Left lung (tissue), 14 donors: ENCODE data around the gene CATSPER4. TPM values are rescaled to one million over a fixed set of nuclear protein-coding genes. Genes with fewer than 3 reads are reported as not detected.
A peak's percentile ranks its signal among the peaks of the same experiment; 100 is the strongest.

Source experiments
- ATAC-seq: fragments of 200-7000 bp; cut with Tn5 transposase; one replicate; pipeline ENCODE4 v1.9.1; 2020; ENCODE audit warnings: moderate library complexity
- DNase-seq, 4 donors: peaks; one replicate each; pipeline ENCODE4 v3.0.0-alpha.2; 2013 to 2020
- H3K27ac ChIP-seq, 2 donors: fragments of 200-600 bp; sonication (generic) in 1 of 2; one replicate each; pipeline versions ENCODE4 v1.5.0 to v1.8.0; 2020 to 2021
- H3K27me3 ChIP-seq, 2 donors: fragments of 200-600 bp; sonication (generic) in 1 of 2; one replicate each; pipeline versions ENCODE4 v1.5.0 to v1.8.0; 2020 to 2021
- H3K36me3 ChIP-seq, 2 donors: fragments of 200-600 bp; sonication (generic) in 1 of 2; one replicate each; pipeline versions ENCODE4 v1.5.0 to v1.8.0; 2020 to 2021
- H3K4me1 ChIP-seq, 2 donors: fragments of 200-600 bp; one replicate each; pipeline ENCODE4 v1.8.0; 2021
- H3K4me3 ChIP-seq, 2 donors: fragments of 200-600 bp; sonication (generic) in 1 of 2; one replicate each; pipeline versions ENCODE4 v1.5.0 to v1.8.0; 2020 to 2021; ENCODE audit warnings: mild to moderate bottlenecking in 1 of 2
- H3K9me3 ChIP-seq, 2 donors: fragments of 200-600 bp; sonication (generic) in 1 of 2; one replicate each; pipeline versions ENCODE4 v1.5.0 to v1.8.0; 2020 to 2021
- intact Hi-C, 2 donors: fragments of 100-400 bp; cut with DNase I; formaldehyde crosslinking; loops; one replicate each; pipeline versions ENCODE4 v1.11.2 to v1.14.2; 2022
- long read RNA-seq, 12 donors: library from polyadenylated mRNA in 2 of 12; unstranded in 2 of 12; transcript quantifications; one replicate each; pipeline ENCODE4 v2.0.0 and lab custom pipeline, GENCODE V29; 2019 to 2026
- polyA plus RNA-seq, 6 donors: library from polyadenylated mRNA; unstranded; fragments of 120-200 nt; gene quantifications; one replicate each; pipeline ENCODE4 v1.2.1, GENCODE V29; 2013; ENCODE audit not compliant: insufficient read length in 6 of 6
- total RNA-seq, 2 donors: library from RNA; stranded (reverse); fragmentation: NEBNext Ultra II Directional; extraction: Animal tissue kit (Norgen Biotek cat#: 25700); gene quantifications; one replicate each; pipeline ENCODE4 v1.2.1, GENCODE V29; 2021
- TF ChIP-seq, protein P1 (sequence below), 2 donors: fragments of 200-600 bp; sonication (generic) in 1 of 2; IDR thresholded peaks; one replicate each; pipeline versions ENCODE4 v1.5.0 to v1.8.0; 2021; ENCODE audit warnings: antibody characterized with exemption in 2 of 2
- donor health status: DM: no; HTN: yes; CAD: no.
- donor health status: DM: no; HTN: no; CAD: no.

Gene CATSPER4
- total RNA-seq (not detected), polyA plus RNA-seq (under 1 TPM in 2 of 6 donors, not detected in 4; 0.11 to 0.13 TPM)
- long read RNA-seq, donor 1, result 0 reads
- long read RNA-seq, donor 2, result 0 reads
- long read RNA-seq, donor 3, result 0 reads
- long read RNA-seq, donor 4, result 0 reads
- long read RNA-seq, donor 5, result 0 reads
- long read RNA-seq, donor 6, result 0 reads
- long read RNA-seq, donor 7, result 0 reads
- long read RNA-seq, donor 8, result 0 reads
- long read RNA-seq, donor 9, result 0 reads
- long read RNA-seq, donor 10, result 0 reads
- long read RNA-seq, donor 11, result 0 reads
- long read RNA-seq, donor 12, result 0 reads

DNA sequence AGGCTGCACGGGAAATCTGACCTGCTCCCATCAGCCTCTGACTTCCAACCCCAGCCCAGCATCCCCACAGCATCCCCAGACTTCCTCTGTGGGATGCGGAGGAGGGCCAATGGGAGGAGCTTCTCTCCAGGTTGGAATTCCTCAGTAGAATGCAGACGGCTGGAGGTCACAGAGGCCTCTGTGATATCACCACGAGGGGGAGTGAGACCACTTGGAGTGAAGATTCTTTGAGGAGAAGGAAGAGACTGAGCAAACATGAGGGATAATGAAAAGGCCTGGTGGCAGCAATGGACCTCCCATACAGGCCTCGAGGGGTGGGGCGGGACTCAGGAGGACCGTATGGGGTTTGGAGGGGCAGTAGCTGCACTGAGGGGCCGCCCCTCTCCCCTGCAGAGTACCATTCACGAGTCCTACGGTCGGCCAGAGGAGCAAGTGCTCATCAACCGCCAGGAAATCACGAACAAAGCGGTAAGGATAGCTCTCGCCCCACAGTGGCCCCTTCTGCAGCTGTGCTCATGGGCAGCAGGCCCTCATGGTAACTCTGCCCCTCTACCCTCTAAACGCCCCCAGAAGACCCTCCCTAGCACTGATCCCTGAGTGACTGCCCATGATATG lies at the start of gene CATSPER4:
TSS of gene CATSPER4 (plus strand) at position 230 of the 615 bp plus-strand sequence. CDS start at position 256, 26 bp downstream.
- TF ChIP-seq, protein P1, sequence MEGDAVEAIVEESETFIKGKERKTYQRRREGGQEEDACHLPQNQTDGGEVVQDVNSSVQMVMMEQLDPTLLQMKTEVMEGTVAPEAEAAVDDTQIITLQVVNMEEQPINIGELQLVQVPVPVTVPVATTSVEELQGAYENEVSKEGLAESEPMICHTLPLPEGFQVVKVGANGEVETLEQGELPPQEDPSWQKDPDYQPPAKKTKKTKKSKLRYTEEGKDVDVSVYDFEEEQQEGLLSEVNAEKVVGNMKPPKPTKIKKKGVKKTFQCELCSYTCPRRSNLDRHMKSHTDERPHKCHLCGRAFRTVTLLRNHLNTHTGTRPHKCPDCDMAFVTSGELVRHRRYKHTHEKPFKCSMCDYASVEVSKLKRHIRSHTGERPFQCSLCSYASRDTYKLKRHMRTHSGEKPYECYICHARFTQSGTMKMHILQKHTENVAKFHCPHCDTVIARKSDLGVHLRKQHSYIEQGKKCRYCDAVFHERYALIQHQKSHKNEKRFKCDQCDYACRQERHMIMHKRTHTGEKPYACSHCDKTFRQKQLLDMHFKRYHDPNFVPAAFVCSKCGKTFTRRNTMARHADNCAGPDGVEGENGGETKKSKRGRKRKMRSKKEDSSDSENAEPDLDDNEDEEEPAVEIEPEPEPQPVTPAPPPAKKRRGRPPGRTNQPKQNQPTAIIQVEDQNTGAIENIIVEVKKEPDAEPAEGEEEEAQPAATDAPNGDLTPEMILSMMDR (IDR thresholded peaks at IDR 0.05), result no peak
- Histone ChIP-seq H3K4me3 (no peak within 1 kb of the TSS), H3K4me1 (no peaks in the 10 kb centered on the region), H3K9me3 (no peaks in the 10 kb centered on the region), H3K27ac (no peak within 1 kb of the TSS), H3K36me3 (peaks cover 0 to 16% of the 10 kb centered on the region in 2 donors), H3K27me3 (no peaks in the 10 kb centered on the region)
- DNase-seq, result no peak
- peak; percentile 21 for ATAC-seq
- intact Hi-C loops, result no loop called here

GRCh38 chr1:26142159-26142558 lies 48.2 kb upstream of the CATSPER4 start:
- Histone ChIP-seq H3K36me3 (no peaks in the 10 kb centered on the region), H3K4me1 (peaks cover 0 to 16% of the 10 kb centered on the region in 2 donors), H3K9me3 (no peaks in the 10 kb centered on the region), H3K27ac (no peak overlapping the region), H3K27me3 (no peaks in the 10 kb centered on the region), H3K4me3 (no peak overlapping the region)
- TF ChIP-seq, protein P1 (IDR thresholded peaks at IDR 0.05), result no peak
- intact Hi-C loops, result no loop called here
- DNase-seq, result no peak
- no peak for ATAC-seq

DNA sequence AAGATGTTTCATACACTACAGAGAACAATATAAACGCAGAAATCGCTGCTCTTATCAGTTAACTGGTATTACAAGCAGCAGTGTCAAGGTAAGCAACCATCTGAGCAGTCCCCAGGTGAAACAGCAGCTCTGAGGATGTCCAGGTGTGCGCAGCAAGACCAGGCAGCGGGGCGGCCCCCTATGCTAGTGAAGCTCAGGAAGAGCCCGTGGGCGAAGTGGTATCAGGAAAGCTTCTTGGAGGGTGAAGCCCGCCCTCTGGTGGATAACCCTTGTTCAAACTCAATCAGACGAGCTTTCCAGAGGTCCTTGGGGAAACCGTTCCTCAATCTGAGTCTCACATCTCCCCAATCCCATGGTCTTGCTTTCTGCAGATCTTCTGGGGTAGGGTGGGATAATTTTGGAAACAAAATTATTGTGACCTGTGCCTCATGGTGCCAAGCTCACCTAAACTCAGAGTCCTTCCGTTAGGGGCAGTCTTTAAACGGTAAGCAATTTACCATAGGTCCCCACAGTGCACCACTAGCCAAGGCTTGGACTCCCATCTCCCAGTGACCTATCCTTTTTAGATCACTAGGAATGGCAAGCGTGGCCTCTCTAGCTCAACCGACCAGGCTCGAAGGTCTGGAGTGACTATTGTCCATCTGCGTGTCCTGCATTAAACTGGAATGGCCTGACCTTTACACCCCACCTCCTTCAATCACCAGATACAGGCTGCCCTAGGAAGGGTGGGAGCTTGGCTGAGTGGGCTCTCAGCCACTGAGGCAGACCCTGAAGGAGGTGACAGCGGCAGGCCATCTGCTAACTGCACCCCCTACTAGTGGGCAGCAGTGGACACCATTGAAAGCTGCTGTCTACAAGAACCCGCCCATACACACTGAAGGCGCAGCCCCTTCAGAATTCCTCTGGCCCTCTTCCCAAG lies 45.1 kb upstream of the CATSPER4 start:
- Histone ChIP-seq H3K27ac (no peak overlapping the region), H3K36me3 (no peaks in the 10 kb centered on the region), H3K4me3 (no peak overlapping the region), H3K4me1 (peaks cover 0 to 10% of the 10 kb centered on the region in 2 donors), H3K9me3 (no peaks in the 10 kb centered on the region), H3K27me3 (no peaks in the 10 kb centered on the region)
- intact Hi-C loops, result loop anchor here in 1 of 2 donors (5.0 kb wide), 1 partner anchor 43 kb away; no protein-coding TSS in a partner anchor
- ATAC-seq (peak; percentile 97), DNase-seq (peak in 3 of 4 donors; percentile 76 to 85 (median 81))
- TF ChIP-seq, protein P1 (IDR thresholded peaks at IDR 0.05), result peak; percentile 81 to 86

- Histone ChIP-seq H3K27ac (no peak overlapping the region), H3K9me3 (no peaks in the 10 kb centered on the region), H3K4me1 (peaks cover 0 to 10% of the 10 kb centered on the region in 2 donors), H3K36me3 (no peaks in the 10 kb centered on the region), H3K27me3 (no peaks in the 10 kb centered on the region), H3K4me3 (no peak overlapping the region)
- no peak for DNase-seq
- TF ChIP-seq, protein P1 (IDR thresholded peaks at IDR 0.05), result no peak
- intact Hi-C loops, result loop anchor here in 1 of 2 donors (5.0 kb wide), 1 partner anchor 44 kb away; no protein-coding TSS in a partner anchor
- no peak for ATAC-seq
Measured at GRCh38 chr1:26145960-26146294, 44.5 kb upstream of the CATSPER4 start.
